HUES6 (cell line): ENCODE results near the gene MIPEP.

Source experiments
- H3K27ac ChIP-seq: 2 replicates; pipeline ENCODE4 v1.7.0; 2013; ENCODE audit warnings: low read depth, mild to moderate bottlenecking, low read length, inconsistent platforms
- H3K27me3 ChIP-seq: 2 replicates; pipeline ENCODE4 v1.6.1; 2013; ENCODE audit warnings: low read length; ENCODE audit not compliant: control insufficient read depth, insufficient read depth
- H3K36me3 ChIP-seq: 2 replicates; pipeline ENCODE4 v1.6.1; 2013; ENCODE audit warnings: low read length; ENCODE audit not compliant: control insufficient read depth, insufficient read depth
- H3K4me1 ChIP-seq: 2 replicates; pipeline ENCODE4 v1.6.1; 2013; ENCODE audit warnings: low read length; ENCODE audit not compliant: control insufficient read depth, insufficient read depth
- H3K4me3 ChIP-seq: 2 replicates; pipeline ENCODE4 v1.5.1; 2013; ENCODE audit warnings: low read depth, low read length
- H3K9ac ChIP-seq: one replicate; pipeline ENCODE4 v1.6.1; 2013; ENCODE audit warnings: mild to moderate bottlenecking, low read length
- H3K9me3 ChIP-seq: 2 replicates; pipeline ENCODE4 v1.6.1; 2013; ENCODE audit warnings: low read depth, low read length; ENCODE audit not compliant: control insufficient read depth, insufficient read depth

Gene MIPEP

DNA sequence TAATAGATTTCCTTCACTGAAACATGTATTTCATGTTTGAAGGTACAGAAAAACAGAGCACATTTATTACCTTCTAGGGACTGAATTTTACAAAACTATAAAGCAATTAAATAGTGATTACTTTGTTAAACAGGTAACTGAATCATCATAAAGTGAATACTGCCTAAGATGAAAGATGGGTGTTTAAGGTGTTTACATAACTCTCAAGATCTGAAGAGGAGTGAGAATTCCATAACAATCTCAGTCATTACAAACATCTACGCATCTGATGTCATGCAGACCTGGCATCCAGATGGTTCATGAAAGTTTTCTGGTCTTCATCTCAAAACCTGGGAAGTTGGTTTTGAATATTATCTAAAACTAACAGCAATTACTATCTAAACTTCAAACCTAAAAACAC, 80.4 kb downstream of the MIPEP start:
- Histone ChIP-seq H3K4me1 (peaks cover 20% of the 10 kb centered on the region), H3K9ac (no peak overlapping the region), H3K36me3 (peaks cover 4% of the 10 kb centered on the region), H3K27ac (no peak overlapping the region), H3K9me3 (no peaks in the 10 kb centered on the region), H3K4me3 (no peak overlapping the region), H3K27me3 (no peaks in the 10 kb centered on the region)

DNA sequence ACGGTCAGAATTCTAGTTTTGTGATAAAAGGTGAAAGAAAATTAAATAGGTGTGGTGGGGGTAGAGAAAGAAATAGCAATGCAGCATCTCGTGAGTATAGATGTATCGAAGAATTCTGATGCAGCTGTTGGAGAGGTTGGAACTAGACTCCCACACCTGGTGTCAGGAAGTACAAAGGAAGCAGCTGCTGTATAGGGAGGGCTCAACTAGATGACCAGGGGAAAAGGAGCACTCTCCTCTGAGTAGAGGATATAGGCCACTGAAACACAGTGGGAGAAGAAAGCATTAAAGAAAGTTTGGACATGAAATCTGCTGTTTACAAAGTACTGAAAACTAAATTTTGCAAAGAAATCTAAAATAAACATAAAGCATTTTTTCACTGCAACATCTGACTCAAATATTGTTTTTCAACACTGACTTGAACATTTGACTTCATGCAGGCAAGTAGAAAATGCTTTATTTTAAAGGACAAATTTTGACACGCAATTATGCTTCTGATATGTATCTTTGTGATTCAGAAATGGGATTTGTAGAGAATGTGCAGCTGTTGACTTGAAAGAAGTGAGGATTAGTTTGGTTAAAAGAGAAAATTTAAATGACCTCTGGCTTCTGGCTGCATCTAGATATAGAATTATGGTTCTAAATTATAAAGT, 82.2 kb downstream of the MIPEP start:
- Histone ChIP-seq H3K9ac (no peak overlapping the region), H3K4me1 (peaks cover 18% of the 10 kb centered on the region), H3K27ac (no peak overlapping the region), H3K9me3 (no peaks in the 10 kb centered on the region), H3K36me3 (peaks cover 4% of the 10 kb centered on the region), H3K27me3 (no peaks in the 10 kb centered on the region), H3K4me3 (no peak overlapping the region)

DNA sequence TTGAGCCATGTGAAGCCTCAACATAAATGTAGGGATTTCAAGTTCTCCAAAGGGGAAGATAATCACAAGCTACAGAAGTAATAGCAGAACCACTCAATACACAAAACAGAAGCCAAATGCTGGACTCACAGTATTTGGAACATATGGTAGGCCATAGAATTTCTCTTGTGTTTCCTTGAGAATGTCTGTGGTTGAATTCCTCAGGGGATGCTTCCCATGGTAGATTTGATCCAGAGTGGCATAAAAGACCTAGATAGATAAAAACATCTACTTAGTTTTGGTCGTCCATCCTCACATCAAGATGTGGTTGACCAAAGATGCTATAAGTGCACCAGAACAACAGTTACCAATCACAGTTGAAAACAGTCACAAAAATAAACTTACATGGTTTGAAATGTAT, 83.4 kb downstream of the MIPEP start:
- Histone ChIP-seq H3K27me3 (no peaks in the 10 kb centered on the region), H3K27ac (no peak overlapping the region), H3K9ac (no peak overlapping the region), H3K36me3 (peaks cover 4% of the 10 kb centered on the region), H3K4me3 (no peak overlapping the region), H3K9me3 (no peaks in the 10 kb centered on the region), H3K4me1 (peaks cover 9% of the 10 kb centered on the region; the same call in 1 of the 2 replicates)

DNA sequence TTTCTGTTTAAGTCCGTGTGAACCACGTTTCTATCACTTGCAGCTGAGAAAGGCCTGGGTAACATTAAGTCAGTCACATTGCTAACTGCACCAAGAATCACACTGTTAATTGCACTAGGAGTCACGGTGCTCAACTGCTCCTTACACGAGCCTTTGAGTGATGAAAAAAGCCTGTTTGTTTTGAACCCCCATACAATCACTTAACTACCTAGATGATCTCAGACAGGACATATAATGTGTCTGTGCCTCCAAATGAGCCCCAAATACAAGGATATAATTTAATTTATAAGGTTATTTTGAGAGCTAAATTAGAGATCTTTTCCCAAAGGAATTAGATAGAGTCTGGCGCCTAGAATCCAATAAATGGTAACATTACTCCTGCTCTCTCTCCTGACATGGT, 84.1 kb downstream of the MIPEP start:
- H3K9ac ChIP-seq, result no peak overlapping the region
- no peak overlapping the region for H3K27ac ChIP-seq
- H3K4me3 ChIP-seq, result no peak overlapping the region

DNA sequence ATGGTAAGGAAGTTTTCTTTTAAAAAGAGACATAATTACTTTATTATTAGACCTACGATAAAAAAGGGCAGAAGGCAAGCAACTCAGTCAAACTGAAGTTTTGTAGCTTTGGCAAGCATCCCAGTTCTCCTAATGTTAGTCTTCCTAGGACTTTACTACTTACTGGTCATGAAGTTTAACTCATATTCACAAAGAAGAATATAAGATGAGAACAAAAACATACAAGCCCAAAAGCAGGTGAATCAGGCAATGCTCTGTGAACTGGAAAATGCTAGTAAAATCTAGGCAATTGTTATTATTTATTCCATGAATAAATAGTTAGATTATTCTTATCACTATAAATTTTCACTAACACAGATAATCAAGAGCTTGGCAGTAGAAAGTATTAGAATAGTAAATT, 85.0 kb downstream of the MIPEP start:
- H3K36me3 ChIP-seq, result peaks cover 4% of the 10 kb centered on the region
- no peak overlapping the region for H3K27ac ChIP-seq
- no peak overlapping the region for H3K9ac ChIP-seq
- H3K4me3 ChIP-seq, result no peak overlapping the region
- no peaks in the 10 kb centered on the region for H3K27me3 ChIP-seq
- peaks cover 9% of the 10 kb centered on the region; the same call in 1 of the 2 replicates for H3K4me1 ChIP-seq
- no peaks in the 10 kb centered on the region for H3K9me3 ChIP-seq

More for the DNA sequence above, 84.1 kb downstream of the MIPEP start:
- no peaks in the 10 kb centered on the region for H3K27me3 ChIP-seq
- H3K36me3 ChIP-seq, result peaks cover 4% of the 10 kb centered on the region
- H3K4me1 ChIP-seq, result peaks cover 9% of the 10 kb centered on the region; the same call in 1 of the 2 replicates
- no peaks in the 10 kb centered on the region for H3K9me3 ChIP-seq

DNA sequence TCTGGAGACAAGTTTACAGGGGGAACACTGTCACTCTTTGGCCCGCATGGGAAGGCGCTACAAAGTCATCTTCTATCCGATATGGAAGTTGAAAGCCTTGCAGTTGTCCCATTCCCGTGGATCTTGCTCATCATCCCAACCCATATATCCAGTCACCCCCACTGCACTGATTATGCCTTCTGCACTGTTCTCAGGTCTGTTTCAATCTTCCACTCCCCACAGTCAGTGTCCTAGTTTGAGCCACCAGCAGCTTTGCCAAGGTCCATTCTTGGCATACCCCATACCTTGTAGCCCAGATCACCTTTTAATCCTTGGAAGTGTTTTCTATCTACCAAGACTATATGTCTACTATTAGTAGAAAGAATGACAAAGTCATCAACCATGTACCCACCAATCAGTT, 88.1 kb downstream of the MIPEP start:
- Histone ChIP-seq H3K36me3 (peaks cover 16% of the 10 kb centered on the region), H3K9ac (no peak overlapping the region), H3K27ac (no peak overlapping the region), H3K9me3 (peaks cover 15% of the 10 kb centered on the region; the same call in 1 of the 2 replicates), H3K27me3 (no peaks in the 10 kb centered on the region), H3K4me1 (no peaks in the 10 kb centered on the region), H3K4me3 (no peak overlapping the region)

DNA sequence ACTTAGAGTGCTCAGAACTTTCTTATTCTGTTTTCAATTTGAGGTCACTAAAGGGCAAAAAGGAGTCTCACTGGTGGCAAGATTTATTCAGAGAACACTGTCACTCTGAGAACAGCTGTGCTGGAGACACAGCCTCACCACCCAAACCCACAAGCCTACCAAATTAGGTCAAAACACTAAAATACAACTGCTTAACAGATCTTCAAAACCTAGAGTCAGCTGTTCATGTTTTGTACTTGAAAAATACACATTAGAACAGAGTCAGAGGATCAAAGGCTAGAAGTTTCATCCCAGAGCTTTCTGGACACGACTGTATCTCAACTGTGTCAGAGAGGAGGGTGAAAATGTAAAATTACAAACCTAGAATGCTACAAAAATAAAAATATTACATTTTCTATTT, 89.3 kb downstream of the MIPEP start:
- H3K27me3 ChIP-seq, result no peaks in the 10 kb centered on the region
- no peak overlapping the region for H3K4me3 ChIP-seq
- no peak overlapping the region for H3K9ac ChIP-seq
- H3K4me1 ChIP-seq, result no peaks in the 10 kb centered on the region
- peaks cover 15% of the 10 kb centered on the region; the same call in 1 of the 2 replicates for H3K9me3 ChIP-seq
- H3K36me3 ChIP-seq, result peaks cover 16% of the 10 kb centered on the region
- H3K27ac ChIP-seq, result no peak overlapping the region

DNA sequence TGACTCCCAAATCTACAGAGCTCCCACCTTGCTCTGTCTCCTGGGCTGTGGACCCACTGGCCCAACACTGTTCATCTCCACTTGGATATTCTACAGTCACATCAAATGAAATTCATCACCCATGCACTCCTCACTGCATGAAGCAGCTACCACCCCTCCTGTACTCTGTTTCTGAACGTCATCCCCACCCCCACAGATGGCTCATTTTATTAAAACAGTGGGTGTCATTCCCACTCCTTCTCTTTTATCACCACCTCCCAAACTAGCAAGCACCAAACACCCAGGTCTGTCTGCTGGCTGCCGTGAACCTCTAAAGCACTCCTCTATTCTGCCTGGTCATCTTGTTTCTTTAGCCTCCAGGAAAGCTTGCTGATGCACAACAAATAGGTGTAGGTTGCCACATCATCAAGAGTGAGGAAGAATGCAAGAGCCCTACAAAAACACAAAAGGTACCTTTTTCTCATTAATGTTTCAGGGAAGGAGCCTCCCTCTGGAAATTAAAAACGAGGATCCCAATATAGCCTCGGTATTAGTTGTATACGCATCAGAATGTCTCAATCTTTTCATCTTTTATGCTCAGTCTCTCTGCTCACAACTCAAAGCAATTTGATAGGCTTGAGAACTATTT, 91.8 kb downstream of the MIPEP start:
- H3K9me3 ChIP-seq, result peaks cover 15% of the 10 kb centered on the region; the same call in 1 of the 2 replicates
- no peaks in the 10 kb centered on the region; the same call in 1 of the 2 replicates for H3K4me1 ChIP-seq
- peaks cover 12% of the 10 kb centered on the region for H3K36me3 ChIP-seq
- H3K27ac ChIP-seq, result no peak overlapping the region
- H3K9ac ChIP-seq, result no peak overlapping the region
- H3K4me3 ChIP-seq, result no peak overlapping the region
- H3K27me3 ChIP-seq, result no peaks in the 10 kb centered on the region

DNA sequence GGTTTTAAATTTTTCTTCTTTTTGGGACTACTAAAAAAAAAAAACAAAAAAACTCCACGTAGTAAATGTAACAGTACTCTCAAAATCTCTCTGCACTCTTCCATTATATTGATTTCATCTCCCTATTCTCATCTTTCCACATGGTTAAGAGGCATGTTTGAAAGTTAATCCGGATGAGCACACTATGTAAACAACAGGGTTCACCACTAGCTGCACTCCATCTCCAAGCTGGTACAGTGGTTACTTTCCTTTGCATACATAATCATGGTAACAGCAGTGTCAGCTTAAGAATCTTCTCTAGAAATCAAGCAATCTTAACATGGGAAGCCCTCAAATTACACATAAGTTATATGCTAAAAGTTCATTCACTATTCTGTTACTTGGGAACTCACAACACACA, 92.6 kb downstream of the MIPEP start:
- H3K27ac ChIP-seq, result no peak overlapping the region
- no peaks in the 10 kb centered on the region; the same call in 1 of the 2 replicates for H3K4me1 ChIP-seq
- no peaks in the 10 kb centered on the region for H3K27me3 ChIP-seq
- peaks cover 15% of the 10 kb centered on the region; the same call in 1 of the 2 replicates for H3K9me3 ChIP-seq
- H3K4me3 ChIP-seq, result no peak overlapping the region
- H3K9ac ChIP-seq, result no peak overlapping the region
- H3K36me3 ChIP-seq, result peaks cover 12% of the 10 kb centered on the region

DNA sequence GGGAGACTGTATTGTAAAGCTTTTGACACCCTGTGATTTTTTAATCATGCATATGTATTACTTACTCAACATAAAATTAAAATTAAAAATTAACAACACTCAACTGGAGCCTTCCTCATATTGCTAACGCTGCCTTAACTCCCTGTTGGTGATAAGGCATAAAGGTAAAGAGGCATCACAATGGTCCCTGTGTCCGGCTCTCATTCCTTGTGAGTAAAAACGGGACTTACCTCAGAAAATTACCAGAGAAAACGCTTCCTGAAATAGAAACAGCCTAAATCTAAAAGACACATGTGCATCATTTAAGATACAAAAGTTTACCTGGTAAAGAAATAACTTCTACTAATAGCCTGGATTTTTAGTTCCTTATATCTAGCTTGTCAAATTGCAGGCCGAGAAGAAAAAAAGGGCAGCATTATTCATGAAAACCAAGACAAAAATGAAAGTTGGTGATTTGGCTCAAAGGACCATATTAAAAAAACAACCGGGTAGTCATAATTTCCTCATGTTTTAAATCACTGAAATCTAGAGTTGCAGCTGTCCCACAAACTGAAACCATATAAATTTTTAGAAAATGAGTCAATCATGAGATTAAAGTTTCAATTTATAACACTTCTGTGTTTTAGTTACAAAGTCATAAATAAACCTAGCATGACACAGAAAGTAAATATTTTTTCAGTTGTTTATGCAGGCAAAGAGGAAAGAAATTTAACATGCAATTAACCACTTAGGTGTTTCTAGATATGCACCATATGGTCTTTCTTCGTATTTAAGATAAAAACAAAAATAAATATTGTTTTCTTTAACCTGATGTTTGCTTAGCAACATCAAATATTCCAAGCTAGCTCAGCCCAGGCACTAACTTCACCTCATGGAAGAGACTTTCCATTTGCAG, 94.7 kb downstream of the MIPEP start:
- H3K9ac ChIP-seq, result no peak overlapping the region
- peaks cover 4% of the 10 kb centered on the region for H3K4me1 ChIP-seq

DNA sequence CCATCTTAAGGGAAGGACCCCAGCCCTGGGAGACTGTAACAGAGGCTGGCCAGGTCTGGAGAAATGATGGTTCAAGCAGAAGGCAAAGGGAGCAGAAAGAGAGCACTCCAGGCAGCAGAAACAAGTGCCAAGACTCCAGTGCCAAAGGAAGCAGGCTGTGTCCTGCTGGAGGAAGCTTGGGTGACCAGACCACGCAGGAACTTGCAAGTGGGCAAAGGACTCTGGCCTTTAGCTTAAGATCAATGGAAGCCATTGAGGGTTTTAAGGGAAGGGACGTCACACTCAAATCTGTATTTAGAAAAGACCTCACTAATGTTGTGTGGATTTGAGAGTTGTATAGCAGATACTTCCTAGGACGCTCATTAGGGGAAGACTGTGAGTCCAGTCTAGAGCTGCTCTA, 95.5 kb downstream of the MIPEP start:
- Histone ChIP-seq H3K27me3 (no peaks in the 10 kb centered on the region), H3K4me1 (peaks cover 4% of the 10 kb centered on the region), H3K36me3 (peaks cover 12% of the 10 kb centered on the region), H3K27ac (no peak overlapping the region), H3K9me3 (peaks cover 15% of the 10 kb centered on the region; the same call in 1 of the 2 replicates), H3K4me3 (no peak overlapping the region), H3K9ac (no peak overlapping the region)

More for the DNA sequence above, 94.7 kb downstream of the MIPEP start:
- Histone ChIP-seq H3K9me3 (peaks cover 15% of the 10 kb centered on the region; the same call in 1 of the 2 replicates), H3K27ac (no peak overlapping the region), H3K36me3 (peaks cover 12% of the 10 kb centered on the region), H3K4me3 (no peak overlapping the region), H3K27me3 (no peaks in the 10 kb centered on the region)
